ENCODE measurements around the gene GOLGA3.
A peak's percentile ranks its signal among the peaks of the same experiment; 100 is the strongest.

The GOLGA3 gene

DNA sequence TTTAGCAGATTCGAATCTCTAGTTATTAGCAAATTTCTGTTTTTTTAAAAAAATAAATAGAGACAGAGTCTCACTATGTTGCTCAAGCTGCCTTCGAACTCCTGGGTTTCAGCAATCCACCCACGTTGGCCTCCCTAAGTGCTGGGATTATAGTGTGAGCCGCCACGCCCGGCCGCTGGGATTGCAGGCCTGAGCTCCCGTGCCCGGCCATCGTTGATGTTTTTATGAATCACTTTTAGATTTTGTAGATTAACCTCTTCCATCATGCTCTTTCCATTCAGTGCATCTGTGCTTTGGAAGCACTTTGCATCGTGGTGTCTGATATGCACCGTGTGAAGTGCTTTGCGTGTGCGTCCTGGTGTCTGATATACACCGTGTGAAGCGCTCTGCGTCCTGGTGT, 97.1 kb downstream of the GOLGA3 start:
- ChIA-PET POLR2A (no interaction called here), CTCF (no interaction called here)
- no peak for DNase-seq
- H3K27me3 ChIP-seq (replicated peaks in 2 of 5; ENCODE audit: control insufficient read depth in 4 of 5, insufficient read depth in 5 of 5, low read length in 4 of 5), result no peaks in the 10 kb centered on the region
- H3K4me1 ChIP-seq (ENCODE audit: control extremely low read depth in 1 of 4, control insufficient read depth in 4 of 4, insufficient read depth in 4 of 4, low read length in 3 of 4), result no peaks in the 10 kb centered on the region
- peaks cover 19 to 88% (median 65%) of the 10 kb centered on the region in 4 experiments for H3K36me3 ChIP-seq (ENCODE audit: control insufficient read depth in 4 of 4, insufficient read depth in 4 of 4, low read length in 3 of 4)
- H3K27ac ChIP-seq (ENCODE audit: insufficient read depth in 1 of 2, low read depth in 1 of 2, low read length in 2 of 2, poor library complexity in 1 of 2, severe bottlenecking in 2 of 2), result no peak overlapping the region
- WGBS (ENCODE audit: insufficient coverage), result 97% methylated on average over 12 of the region's 17 CpGs
- no peak overlapping the region for H3K4me3 ChIP-seq (ENCODE audit: control insufficient read depth in 1 of 7, extremely low read depth in 1 of 7, insufficient read depth in 4 of 7, low read depth in 2 of 7, low read length in 6 of 7)
- no peaks in the 10 kb centered on the region for H3K9me3 ChIP-seq (ENCODE audit: control extremely low read depth in 1 of 5, control insufficient read depth in 4 of 5, insufficient read depth in 2 of 5, low read depth in 1 of 5, low read length in 4 of 5)

DNA sequence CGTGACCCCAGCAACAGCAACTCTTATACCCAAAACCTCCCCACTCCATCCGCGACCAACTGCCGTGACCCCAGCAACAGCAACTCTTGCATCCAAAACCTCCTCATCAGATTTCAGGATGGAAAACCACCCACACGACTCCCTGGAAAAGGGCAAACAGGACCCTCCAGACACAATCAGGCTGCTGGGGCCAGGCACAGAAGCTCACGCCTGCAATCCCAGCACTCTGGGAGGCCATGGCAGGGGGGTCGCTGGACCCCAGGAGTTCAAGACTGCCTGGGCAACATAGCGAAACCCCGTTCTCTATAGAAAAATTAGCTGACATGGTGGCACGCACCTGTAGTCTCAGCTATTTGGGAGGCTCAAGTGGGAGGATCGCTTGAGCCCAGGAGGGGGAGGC, 98.3 kb downstream of the GOLGA3 start:
- WGBS (ENCODE audit: insufficient coverage), result 98% methylated on average over 8 of the region's 11 CpGs
- Histone ChIP-seq H3K36me3 (ENCODE audit: control insufficient read depth in 4 of 4, insufficient read depth in 4 of 4, low read length in 3 of 4) (peaks cover 23 to 89% (median 67%) of the 10 kb centered on the region in 4 experiments), H3K27me3 (replicated peaks in 2 of 5; ENCODE audit: control insufficient read depth in 4 of 5, insufficient read depth in 5 of 5, low read length in 4 of 5) (no peaks in the 10 kb centered on the region), H3K27ac (ENCODE audit: insufficient read depth in 1 of 2, low read depth in 1 of 2, low read length in 2 of 2, poor library complexity in 1 of 2, severe bottlenecking in 2 of 2) (no peak overlapping the region), H3K4me1 (ENCODE audit: control extremely low read depth in 1 of 4, control insufficient read depth in 4 of 4, insufficient read depth in 4 of 4, low read length in 3 of 4) (no peaks in the 10 kb centered on the region), H3K9me3 (ENCODE audit: control extremely low read depth in 1 of 5, control insufficient read depth in 4 of 5, insufficient read depth in 2 of 5, low read depth in 1 of 5, low read length in 4 of 5) (no peaks in the 10 kb centered on the region), H3K4me3 (ENCODE audit: control insufficient read depth in 1 of 7, extremely low read depth in 1 of 7, insufficient read depth in 4 of 7, low read depth in 2 of 7, low read length in 6 of 7) (no peak overlapping the region)
- POLR2A ChIA-PET, result no interaction called here
- DNase-seq, result no peak
- CTCF ChIA-PET, result interaction anchor here (1.9 kb wide), 1 partner anchor 11 kb away, joined by 5 read pairs; no protein-coding TSS in a partner anchor

DNA sequence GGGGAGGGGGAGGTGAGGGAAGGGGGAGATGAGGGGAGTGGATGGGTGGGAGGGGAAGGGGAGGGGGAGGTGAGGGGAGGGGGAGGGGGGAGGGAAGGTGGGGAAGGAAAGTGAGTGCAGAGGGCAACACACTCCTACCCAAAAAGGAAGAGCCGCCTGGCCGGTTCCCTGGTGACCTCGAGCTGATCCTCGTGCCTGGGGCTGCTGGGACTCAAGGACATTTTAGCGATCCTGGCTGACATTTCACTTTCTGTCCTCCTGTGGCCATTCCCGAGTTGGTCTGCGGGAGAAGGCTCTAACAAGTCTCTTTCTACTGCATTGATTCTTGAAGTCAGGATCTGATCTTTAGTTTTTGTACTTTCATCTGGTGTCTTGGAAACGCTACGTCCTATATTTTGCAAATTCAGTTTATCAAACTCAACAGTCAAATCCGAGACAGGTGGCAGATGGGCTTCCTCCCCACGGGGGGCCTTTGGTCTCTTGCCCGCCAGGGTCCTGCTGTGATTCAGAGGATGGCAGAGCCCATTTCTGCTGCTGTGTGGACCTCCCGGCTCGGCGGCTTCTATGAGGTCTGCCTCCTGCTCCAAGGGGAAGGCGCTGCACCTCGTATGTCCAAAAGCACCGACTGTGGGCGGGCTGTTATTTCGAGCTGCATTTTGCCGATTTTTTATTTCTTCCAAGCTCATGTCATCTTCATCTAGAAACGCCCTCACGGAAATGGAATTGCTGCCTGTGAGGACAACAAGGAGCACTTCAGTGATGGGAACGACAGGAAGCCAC, 98.9 kb downstream of the GOLGA3 start:
- Histone ChIP-seq H3K4me3 (ENCODE audit: control insufficient read depth in 1 of 7, extremely low read depth in 1 of 7, insufficient read depth in 4 of 7, low read depth in 2 of 7, low read length in 6 of 7) (no peak overlapping the region), H3K36me3 (ENCODE audit: control insufficient read depth in 4 of 4, insufficient read depth in 4 of 4, low read length in 3 of 4) (peaks cover 23 to 89% (median 67%) of the 10 kb centered on the region in 4 experiments), H3K4me1 (ENCODE audit: control extremely low read depth in 1 of 4, control insufficient read depth in 4 of 4, insufficient read depth in 4 of 4, low read length in 3 of 4) (no peaks in the 10 kb centered on the region), H3K27me3 (replicated peaks in 2 of 5; ENCODE audit: control insufficient read depth in 4 of 5, insufficient read depth in 5 of 5, low read length in 4 of 5) (no peaks in the 10 kb centered on the region), H3K27ac (ENCODE audit: insufficient read depth in 1 of 2, low read depth in 1 of 2, low read length in 2 of 2, poor library complexity in 1 of 2, severe bottlenecking in 2 of 2) (no peak overlapping the region), H3K9me3 (ENCODE audit: control extremely low read depth in 1 of 5, control insufficient read depth in 4 of 5, insufficient read depth in 2 of 5, low read depth in 1 of 5, low read length in 4 of 5) (no peaks in the 10 kb centered on the region)
- DNase-seq, result peak in 1 of 3 donors; percentile 21
- WGBS (ENCODE audit: insufficient coverage), result 92% methylated on average over 23 of the region's 24 CpGs
- ChIA-PET POLR2A (no interaction called here), CTCF (interaction anchor here (1.9 kb wide), 1 partner anchor 12 kb away, joined by 5 read pairs; no protein-coding TSS in a partner anchor)

- peaks cover 25 to 89% (median 65%) of the 10 kb centered on the region in 4 experiments for H3K36me3 ChIP-seq (ENCODE audit: control insufficient read depth in 4 of 4, insufficient read depth in 4 of 4, low read length in 3 of 4)
- no peaks in the 10 kb centered on the region for H3K4me1 ChIP-seq (ENCODE audit: control extremely low read depth in 1 of 4, control insufficient read depth in 4 of 4, insufficient read depth in 4 of 4, low read length in 3 of 4)
- no peak overlapping the region for H3K4me3 ChIP-seq (ENCODE audit: control insufficient read depth in 1 of 7, extremely low read depth in 1 of 7, insufficient read depth in 4 of 7, low read depth in 2 of 7, low read length in 6 of 7)
- WGBS (ENCODE audit: insufficient coverage), result 96% methylated on average over 6 of the region's 7 CpGs
- H3K27ac ChIP-seq (ENCODE audit: insufficient read depth in 1 of 2, low read depth in 1 of 2, low read length in 2 of 2, poor library complexity in 1 of 2, severe bottlenecking in 2 of 2), result no peak overlapping the region
- POLR2A ChIA-PET, result no interaction called here
- no peaks in the 10 kb centered on the region for H3K27me3 ChIP-seq (replicated peaks in 2 of 5; ENCODE audit: control insufficient read depth in 4 of 5, insufficient read depth in 5 of 5, low read length in 4 of 5)
- DNase-seq, result no peak
- no peaks in the 10 kb centered on the region for H3K9me3 ChIP-seq (ENCODE audit: control extremely low read depth in 1 of 5, control insufficient read depth in 4 of 5, insufficient read depth in 2 of 5, low read depth in 1 of 5, low read length in 4 of 5)
- CTCF ChIA-PET, result no interaction called here
Measured at GRCh38 chr12:132728502-132728901, 100.2 kb downstream of the GOLGA3 start.

DNA sequence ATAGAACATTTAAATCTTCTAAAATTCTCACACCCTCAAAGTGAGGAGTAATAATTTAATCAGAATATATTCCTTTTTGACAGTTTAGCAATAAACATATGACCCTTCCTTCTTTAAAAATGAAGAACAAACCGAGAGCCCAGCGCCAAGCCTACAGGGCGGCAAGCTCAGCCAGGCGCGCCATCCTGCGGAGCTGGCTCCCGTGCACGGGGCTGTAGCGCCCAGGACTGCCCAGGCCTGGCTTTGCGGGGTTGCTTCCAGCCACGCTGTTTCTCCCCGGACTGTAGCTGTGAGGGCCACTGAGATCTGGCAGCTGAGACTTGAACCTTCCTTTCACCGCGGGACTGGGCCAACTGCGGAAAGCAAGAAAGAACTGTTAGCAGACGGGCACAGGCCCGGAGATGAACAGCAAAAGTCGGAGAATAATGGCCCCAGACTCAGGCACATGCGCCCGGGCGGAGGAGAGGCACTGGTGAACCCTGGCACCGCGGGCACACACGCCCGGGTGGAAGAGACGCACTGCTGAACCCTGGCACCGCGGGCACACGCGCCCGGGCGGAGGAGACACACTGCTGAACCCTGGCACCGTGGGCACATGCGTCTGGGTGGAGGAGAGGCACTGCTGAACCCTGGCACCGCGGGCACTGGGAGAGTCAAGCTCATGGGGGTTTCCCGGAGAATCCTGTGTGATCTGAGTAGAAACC, 101.4 kb downstream of the GOLGA3 start:
- 93% methylated on average over 37 of the region's 37 CpGs for WGBS (ENCODE audit: insufficient coverage)
- no peak overlapping the region for H3K27ac ChIP-seq (ENCODE audit: insufficient read depth in 1 of 2, low read depth in 1 of 2, low read length in 2 of 2, poor library complexity in 1 of 2, severe bottlenecking in 2 of 2)
- CTCF ChIA-PET, result interaction anchor here (0.9 kb wide), 1 partner anchor 12 kb away, joined by 3 read pairs; no protein-coding TSS in a partner anchor
- H3K9me3 ChIP-seq (ENCODE audit: control extremely low read depth in 1 of 5, control insufficient read depth in 4 of 5, insufficient read depth in 2 of 5, low read depth in 1 of 5, low read length in 4 of 5), result no peaks in the 10 kb centered on the region
- peaks cover 25 to 92% (median 66%) of the 10 kb centered on the region in 4 experiments for H3K36me3 ChIP-seq (ENCODE audit: control insufficient read depth in 4 of 4, insufficient read depth in 4 of 4, low read length in 3 of 4)
- no peaks in the 10 kb centered on the region for H3K4me1 ChIP-seq (ENCODE audit: control extremely low read depth in 1 of 4, control insufficient read depth in 4 of 4, insufficient read depth in 4 of 4, low read length in 3 of 4)
- POLR2A ChIA-PET, result no interaction called here
- no peak for DNase-seq
- H3K27me3 ChIP-seq (replicated peaks in 2 of 5; ENCODE audit: control insufficient read depth in 4 of 5, insufficient read depth in 5 of 5, low read length in 4 of 5), result no peaks in the 10 kb centered on the region
- H3K4me3 ChIP-seq (ENCODE audit: control insufficient read depth in 1 of 7, extremely low read depth in 1 of 7, insufficient read depth in 4 of 7, low read depth in 2 of 7, low read length in 6 of 7), result no peak overlapping the region

- H3K27ac ChIP-seq (ENCODE audit: insufficient read depth in 1 of 2, low read depth in 1 of 2, low read length in 2 of 2, poor library complexity in 1 of 2, severe bottlenecking in 2 of 2), result no peak overlapping the region
- ChIA-PET POLR2A (no interaction called here), CTCF (no interaction called here)
- H3K4me1 ChIP-seq (ENCODE audit: control extremely low read depth in 1 of 4, control insufficient read depth in 4 of 4, insufficient read depth in 4 of 4, low read length in 3 of 4), result no peaks in the 10 kb centered on the region
- no peaks in the 10 kb centered on the region for H3K9me3 ChIP-seq (ENCODE audit: control extremely low read depth in 1 of 5, control insufficient read depth in 4 of 5, insufficient read depth in 2 of 5, low read depth in 1 of 5, low read length in 4 of 5)
- no peak overlapping the region for H3K4me3 ChIP-seq (ENCODE audit: control insufficient read depth in 1 of 7, extremely low read depth in 1 of 7, insufficient read depth in 4 of 7, low read depth in 2 of 7, low read length in 6 of 7)
- DNase-seq, result no peak
- no peaks in the 10 kb centered on the region for H3K27me3 ChIP-seq (replicated peaks in 2 of 5; ENCODE audit: control insufficient read depth in 4 of 5, insufficient read depth in 5 of 5, low read length in 4 of 5)
- H3K36me3 ChIP-seq (ENCODE audit: control insufficient read depth in 4 of 4, insufficient read depth in 4 of 4, low read length in 3 of 4), result peaks cover 21 to 88% (median 64%) of the 10 kb centered on the region in 4 experiments
- WGBS (ENCODE audit: insufficient coverage), result 98% methylated on average over 10 of the region's 12 CpGs
Measured at GRCh38 chr12:132726386-132726785, 102.3 kb downstream of the GOLGA3 start.
